Mesenchymal stem cell (in vitro differentiated cells and primary cell): ENCODE measurements around the gene EEF1A2.

Source experiments
- DNase-seq: peaks from one replicate; pipeline ENCODE4 v3.0.0-alpha.2; 2013
- H2AFZ ChIP-seq: one replicate; pipeline ENCODE4 v1.6.1; 2013; ENCODE audit warnings: low read depth, mild to moderate bottlenecking, control low read depth, inconsistent platforms, low read length, moderate library complexity
- H2AK5ac ChIP-seq: 2 replicates; pipeline ENCODE4 v1.6.1; 2013; ENCODE audit warnings: low read length, moderate library complexity, mild to moderate bottlenecking, inconsistent platforms; ENCODE audit not compliant: severe bottlenecking
- H2BK120ac ChIP-seq: one replicate; pipeline ENCODE4 v1.6.1; 2013; ENCODE audit warnings: low read depth, mild to moderate bottlenecking, inconsistent platforms, low read length, moderate library complexity
- H2BK12ac ChIP-seq, 2 experiments: one replicate each; pipeline ENCODE4 v1.6.1; 2013; ENCODE audit warnings: inconsistent platforms in 2 of 2, low read length in 2 of 2, mild to moderate bottlenecking in 2 of 2, moderate library complexity in 2 of 2, control low read depth in 1 of 2
- H2BK15ac ChIP-seq: one replicate; pipeline ENCODE4 v1.6.1; 2013; ENCODE audit warnings: mild to moderate bottlenecking, low read depth, inconsistent platforms; ENCODE audit not compliant: poor library complexity, severe bottlenecking
- H2BK5ac ChIP-seq: 2 replicates; pipeline ENCODE4 v1.6.1; 2013; ENCODE audit warnings: low read depth, mild to moderate bottlenecking, low read length, control low read depth, inconsistent platforms; ENCODE audit not compliant: poor library complexity, severe bottlenecking
- H3K14ac ChIP-seq, 2 experiments: one replicate each; pipeline ENCODE4 v1.6.1; 2013; ENCODE audit warnings: inconsistent platforms in 2 of 2, low read length in 2 of 2, control low read depth in 1 of 2, mild to moderate bottlenecking in 1 of 2, moderate library complexity in 1 of 2
- H3K18ac ChIP-seq, 2 experiments: one replicate each; pipeline ENCODE4 v1.6.1; 2013; ENCODE audit warnings: inconsistent platforms in 2 of 2, low read length in 2 of 2, control low read depth in 1 of 2, low read depth in 1 of 2, mild to moderate bottlenecking in 1 of 2
- H3K23ac ChIP-seq, 2 experiments: one replicate each; pipeline ENCODE4 v1.6.1; 2013; ENCODE audit warnings: inconsistent platforms in 2 of 2, low read length in 2 of 2, mild to moderate bottlenecking in 2 of 2, moderate library complexity in 2 of 2, control low read depth in 1 of 2
- H3K27ac ChIP-seq: 2 replicates; pipeline ENCODE4 v1.5.1; 2013; ENCODE audit warnings: mild to moderate bottlenecking, moderate library complexity, low read length, control low read depth, inconsistent platforms; ENCODE audit not compliant: poor library complexity, severe bottlenecking
- H3K27me3 ChIP-seq, 2 experiments: 2 replicates each; pipeline versions ENCODE4 v1.6.1 to v1.7.0; 2013; ENCODE audit warnings: low read length in 2 of 2, mild to moderate bottlenecking in 2 of 2, moderate library complexity in 2 of 2, control low read depth in 1 of 2, inconsistent platforms in 1 of 2; ENCODE audit not compliant: control insufficient read depth in 1 of 2, insufficient read depth in 1 of 2
- H3K36me3 ChIP-seq, 2 experiments: 2 replicates each; pipeline versions ENCODE4 v1.6.1 to v1.7.0; 2013; ENCODE audit warnings: low read length in 2 of 2, control low read depth in 1 of 2, inconsistent platforms in 1 of 2, low read depth in 1 of 2, mild to moderate bottlenecking in 1 of 2; ENCODE audit not compliant: insufficient read depth in 2 of 2, control insufficient read depth in 1 of 2
- H3K4ac ChIP-seq, 2 experiments: one replicate each; pipeline ENCODE4 v1.6.1; 2013; ENCODE audit warnings: inconsistent platforms in 2 of 2, low read length in 2 of 2, mild to moderate bottlenecking in 2 of 2, moderate library complexity in 2 of 2, control low read depth in 1 of 2, low read depth in 1 of 2
- H3K4me1 ChIP-seq: 2 replicates; pipeline ENCODE4 v1.6.1; 2013; ENCODE audit warnings: low read depth, low read length, control low read depth; ENCODE audit not compliant: control insufficient read depth, insufficient read depth
- H3K4me2 ChIP-seq: 2 replicates; pipeline ENCODE4 v1.6.1; 2013; ENCODE audit warnings: low read length, mild to moderate bottlenecking, inconsistent platforms; ENCODE audit not compliant: poor library complexity, severe bottlenecking
- H3K4me3 ChIP-seq, 2 experiments: 2 replicates each; pipeline versions ENCODE4 v1.5.1 to v1.7.0; 2013; ENCODE audit warnings: low read length in 2 of 2, mild to moderate bottlenecking in 2 of 2, control low read depth in 1 of 2, low read depth in 1 of 2; ENCODE audit not compliant: insufficient read depth in 1 of 2
- H3K79me1 ChIP-seq: replicated peaks from 2 replicates; pipeline ENCODE4 v1.6.1; 2013; ENCODE audit warnings: mild to moderate bottlenecking, control low read depth, low read length, inconsistent platforms; ENCODE audit not compliant: poor library complexity, severe bottlenecking
- H3K9ac ChIP-seq: 2 replicates; pipeline ENCODE4 v1.7.0; 2013; ENCODE audit warnings: mild to moderate bottlenecking, low read length, moderate library complexity
- H3K9me3 ChIP-seq: 2 replicates; pipeline ENCODE4 v1.7.0; 2013; ENCODE audit warnings: mild to moderate bottlenecking, low read length; ENCODE audit not compliant: control insufficient read depth
- H4K8ac ChIP-seq: one replicate; pipeline ENCODE4 v1.6.1; 2013; ENCODE audit warnings: inconsistent platforms, mild to moderate bottlenecking, low read length, moderate library complexity
- H4K91ac ChIP-seq: one replicate; pipeline ENCODE4 v1.6.1; 2013; ENCODE audit warnings: mild to moderate bottlenecking, low read length, inconsistent platforms
- WGBS: methylation state at CpG from one replicate; pipeline ENCODE4 v1.1.7; 2013; ENCODE audit warnings: mixed read lengths; 5-methylcytosine and 5-hydroxymethylcytosine counted together

Gene EEF1A2

GRCh38 chr20:63467294-63468083 lies 31.4 kb downstream of the EEF1A2 start:
- no peak overlapping the region for H2BK120ac ChIP-seq
- H3K4me1 ChIP-seq: peaks cover 10% of the 10 kb centered on the region
- no peaks in the 10 kb centered on the region for H3K9me3 ChIP-seq
- H3K79me1 ChIP-seq: no peaks in the 10 kb centered on the region
- no peak overlapping the region for H2AFZ ChIP-seq
- no peak overlapping the region for H3K23ac ChIP-seq
- no peaks in the 10 kb centered on the region for H3K36me3 ChIP-seq
- no peak overlapping the region for H3K27ac ChIP-seq
- no peak overlapping the region for H3K4ac ChIP-seq
- peaks cover 78 to 88% of the 10 kb centered on the region in 2 experiments for H3K27me3 ChIP-seq
- H3K18ac ChIP-seq: no peak overlapping the region
- no peak overlapping the region for H3K4me2 ChIP-seq
- H4K8ac ChIP-seq: no peak overlapping the region
- no peak overlapping the region for H3K14ac ChIP-seq
- no peak overlapping the region for H2BK15ac ChIP-seq
- DNase-seq: no peak
- no peak overlapping the region for H2AK5ac ChIP-seq
- no peak overlapping the region for H3K4me3 ChIP-seq
- H2BK5ac ChIP-seq: no peak overlapping the region
- H3K9ac ChIP-seq: no peak overlapping the region
- H2BK12ac ChIP-seq: no peak overlapping the region
- no peak overlapping the region for H4K91ac ChIP-seq
- WGBS: 72% methylated on average over 19 of the region's 19 CpGs

DNA sequence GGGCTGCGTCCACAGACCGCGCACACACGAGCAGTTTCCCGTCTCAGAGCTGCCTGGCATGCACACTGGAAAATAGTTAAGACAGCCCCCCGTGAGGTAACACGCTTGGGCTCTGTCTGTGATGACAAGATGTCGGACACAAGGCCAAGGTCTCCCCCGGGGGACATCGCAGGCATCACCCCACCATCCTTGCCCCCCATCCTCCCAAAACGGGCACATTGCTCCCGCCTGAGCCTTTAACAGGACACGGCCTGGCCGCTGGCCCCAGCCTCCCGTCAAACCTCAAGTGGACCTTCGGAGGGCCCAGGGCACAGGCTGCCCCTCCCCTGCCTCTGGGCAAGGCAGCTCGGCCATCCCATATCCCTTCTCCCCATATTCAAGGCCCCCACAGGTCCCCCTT lies 32.0 kb downstream of the EEF1A2 start:
- no peak overlapping the region for H3K4ac ChIP-seq
- no peak overlapping the region for H3K23ac ChIP-seq
- no peaks in the 10 kb centered on the region for H3K9me3 ChIP-seq
- 87% methylated on average over 17 of the region's 17 CpGs for WGBS
- no peak overlapping the region for H2AFZ ChIP-seq
- no peak overlapping the region for H4K8ac ChIP-seq
- no peak overlapping the region for H3K4me2 ChIP-seq
- no peak overlapping the region for H3K9ac ChIP-seq
- H3K79me1 ChIP-seq: no peaks in the 10 kb centered on the region
- H3K4me1 ChIP-seq: peaks cover 4% of the 10 kb centered on the region
- no peak overlapping the region for H3K27ac ChIP-seq
- no peak overlapping the region for H2BK12ac ChIP-seq
- H2BK15ac ChIP-seq: no peak overlapping the region
- no peak overlapping the region for H3K18ac ChIP-seq
- H3K36me3 ChIP-seq: no peaks in the 10 kb centered on the region
- no peak overlapping the region for H2BK120ac ChIP-seq
- no peak overlapping the region for H4K91ac ChIP-seq
- no peak for DNase-seq
- no peak overlapping the region for H2BK5ac ChIP-seq
- H3K14ac ChIP-seq: no peak overlapping the region
- no peak overlapping the region for H3K4me3 ChIP-seq
- H2AK5ac ChIP-seq: no peak overlapping the region
- peaks cover 82 to 89% of the 10 kb centered on the region in 2 experiments for H3K27me3 ChIP-seq

DNA sequence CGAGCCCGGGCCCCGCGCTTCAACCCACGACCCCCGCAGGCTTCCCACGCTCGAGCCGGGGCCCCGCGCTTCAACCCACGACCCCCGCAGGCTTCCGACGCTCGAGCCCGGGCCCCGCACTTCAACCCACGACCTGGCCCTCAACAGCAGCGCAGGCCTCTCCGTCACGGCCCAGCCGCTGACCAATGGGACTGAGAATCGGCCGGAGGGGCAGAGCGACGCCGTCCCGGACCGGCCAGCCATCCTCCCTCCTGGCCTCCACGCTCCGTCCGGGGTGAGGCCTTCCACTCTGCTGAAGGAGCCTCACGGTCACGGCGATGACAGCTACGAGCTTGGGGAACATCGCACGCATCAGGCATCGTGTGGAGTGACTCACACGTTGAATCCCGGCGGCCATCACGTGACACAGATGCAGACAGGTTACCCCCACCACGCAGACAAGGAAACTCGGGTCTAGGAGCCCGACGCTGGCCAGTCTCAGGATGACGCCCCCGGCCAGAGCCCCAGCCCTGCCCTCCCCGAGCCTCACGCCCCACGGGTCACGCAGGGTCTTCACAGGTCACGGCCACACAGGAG lies 32.5 kb downstream of the EEF1A2 start:
- no peak for DNase-seq
- no peak overlapping the region for H2BK5ac ChIP-seq
- H3K27me3 ChIP-seq: peaks cover 85 to 92% of the 10 kb centered on the region in 2 experiments
- no peaks in the 10 kb centered on the region for H3K79me1 ChIP-seq
- no peak overlapping the region for H3K14ac ChIP-seq
- no peak overlapping the region for H3K4me3 ChIP-seq
- no peak overlapping the region for H2AFZ ChIP-seq
- H4K8ac ChIP-seq: no peak overlapping the region
- H3K4ac ChIP-seq: no peak overlapping the region
- no peak overlapping the region for H2BK12ac ChIP-seq
- no peak overlapping the region for H2AK5ac ChIP-seq
- no peak overlapping the region for H3K18ac ChIP-seq
- no peaks in the 10 kb centered on the region for H3K36me3 ChIP-seq
- WGBS: 86% methylated on average over 55 of the region's 55 CpGs
- no peak overlapping the region for H3K4me2 ChIP-seq
- H3K23ac ChIP-seq: no peak overlapping the region
- H3K9me3 ChIP-seq: no peaks in the 10 kb centered on the region
- no peak overlapping the region for H3K9ac ChIP-seq
- H3K27ac ChIP-seq: no peak overlapping the region
- no peak overlapping the region for H4K91ac ChIP-seq
- H3K4me1 ChIP-seq: peaks cover 2% of the 10 kb centered on the region
- no peak overlapping the region for H2BK15ac ChIP-seq
- no peak overlapping the region for H2BK120ac ChIP-seq

- H3K27ac ChIP-seq: no peak overlapping the region
- H3K4ac ChIP-seq: no peak overlapping the region
- peaks cover 86 to 92% of the 10 kb centered on the region in 2 experiments for H3K27me3 ChIP-seq
- no peak overlapping the region for H3K14ac ChIP-seq
- no peak for DNase-seq
- H2BK12ac ChIP-seq: no peak overlapping the region
- no peaks in the 10 kb centered on the region for H3K9me3 ChIP-seq
- no peaks in the 10 kb centered on the region for H3K4me1 ChIP-seq
- H3K36me3 ChIP-seq: no peaks in the 10 kb centered on the region
- H4K91ac ChIP-seq: no peak overlapping the region
- H2BK15ac ChIP-seq: no peak overlapping the region
- H3K23ac ChIP-seq: no peak overlapping the region
- no peak overlapping the region for H3K9ac ChIP-seq
- H2AK5ac ChIP-seq: no peak overlapping the region
- H3K4me2 ChIP-seq: no peak overlapping the region
- no peak overlapping the region for H2AFZ ChIP-seq
- H2BK5ac ChIP-seq: no peak overlapping the region
- 90% methylated on average over 56 of the region's 56 CpGs for WGBS
- H4K8ac ChIP-seq: no peak overlapping the region
- H3K79me1 ChIP-seq: no peaks in the 10 kb centered on the region
- no peak overlapping the region for H3K18ac ChIP-seq
- H2BK120ac ChIP-seq: no peak overlapping the region
- no peak overlapping the region for H3K4me3 ChIP-seq
Measured at GRCh38 chr20:63465380-63466249, 33.3 kb downstream of the EEF1A2 start.
